Measurements from ENCODE around the gene LSM14A.
"Not testable (repeated sequence)": the region's sequence is repeated elsewhere in the genome, so short reads cannot be mapped to it uniquely, and the experiment has no call there.

LSM14A gene

GRCh38 chr19:34230820-34231219 lies 58.5 kb downstream of the LSM14A start:
- no peak for DNase-seq (ENCODE audit: low read depth)

- no peak for DNase-seq (ENCODE audit: low read depth)
Measured at GRCh38 chr19:34231439-34231838, 59.1 kb downstream of the LSM14A start.

GRCh38 chr19:34232566-34233481 lies 60.5 kb downstream of the LSM14A start:
- no peak for DNase-seq (ENCODE audit: low read depth)

GRCh38 chr19:34235425-34235940 lies 63.2 kb downstream of the LSM14A start:
- DNase-seq (ENCODE audit: low read depth): no peak

- no peak for DNase-seq (ENCODE audit: low read depth)
Measured at GRCh38 chr19:34236035-34236987, 64.0 kb downstream of the LSM14A start.

GRCh38 chr19:34237283-34237682 lies 65.0 kb downstream of the LSM14A start:
- no peak for DNase-seq (ENCODE audit: low read depth)

GRCh38 chr19:34237939-34238338 lies 65.6 kb downstream of the LSM14A start:
- no peak for DNase-seq (ENCODE audit: low read depth)

GRCh38 chr19:34241513-34242337 lies 69.4 kb downstream of the LSM14A start:
- DNase-seq (ENCODE audit: low read depth): no peak

- DNase-seq (ENCODE audit: low read depth): not testable (repeated sequence)
Measured at GRCh38 chr19:34243138-34243875, 71.0 kb downstream of the LSM14A start.

GRCh38 chr19:34243876-34244578 lies 71.7 kb downstream of the LSM14A start:
- no peak for DNase-seq (ENCODE audit: low read depth)

- DNase-seq (ENCODE audit: low read depth): no peak
Measured at GRCh38 chr19:34244611-34245299, 72.5 kb downstream of the LSM14A start.

GRCh38 chr19:34246340-34246739 lies 74.0 kb downstream of the LSM14A start:
- no peak for DNase-seq (ENCODE audit: low read depth)

GRCh38 chr19:34248941-34249340 lies 76.6 kb downstream of the LSM14A start:
- DNase-seq (ENCODE audit: low read depth): no peak

- DNase-seq (ENCODE audit: low read depth): not testable (repeated sequence)
Measured at GRCh38 chr19:34253167-34253566, 80.9 kb downstream of the LSM14A start.

GRCh38 chr19:34253681-34254045 lies 81.4 kb downstream of the LSM14A start:
- DNase-seq (ENCODE audit: low read depth): not testable (repeated sequence)

- DNase-seq (ENCODE audit: low read depth): peak; percentile 82
Measured at GRCh38 chr19:34254046-34254697, 81.9 kb downstream of the LSM14A start, which contains the start of gene GARRE1. GARRE1 (plus strand) TSS chr19:34254554; CDS start chr19:34300474, 45,920 bp downstream.

GRCh38 chr19:34254698-34255432 lies 82.6 kb downstream of the LSM14A start:
- peak; percentile 7 for DNase-seq (ENCODE audit: low read depth)

- no peak for DNase-seq (ENCODE audit: low read depth)
Measured at GRCh38 chr19:34255546-34255945, 83.2 kb downstream of the LSM14A start.

All from activated T-cell treated with anti-CD3 and anti-CD28 coated beads for 1 hour (primary cell).